PC-3 (cell line): ENCODE measurements around the gene KIF15. TPM values are rescaled to one million over a fixed set of nuclear protein-coding genes. Genes with fewer than 3 reads are reported as not detected.

Source experiments
- ATAC-seq: fragments of 200-7000 bp; cut with Tn5 transposase; 2 replicates; pipeline ENCODE4 v1.9.1; 2020; ENCODE audit warnings: mild to moderate bottlenecking, moderate library complexity
- BruUV-seq: library from RNA; stranded (reverse); fragments of 400-500 nt; replicated peaks from 2 replicates; lab custom pipeline; 2021; lab: Mats Ljungman, UMichigan
- CTCF ChIA-PET: fragments of 300-600 bp; sonication (Branson Sonifier 250); formaldehyde crosslinking; loops from one replicate; lab custom pipeline; 2022; ENCODE audit warnings: antibody characterized with exemption; lab: Charles Lee
- POLR2A ChIA-PET: fragments of 300-600 bp; sonication (Branson Sonifier 250); formaldehyde crosslinking; loops from one replicate; lab custom pipeline; 2022; ENCODE audit warnings: antibody characterized with exemption; ENCODE audit not compliant: unreplicated experiment; lab: Charles Lee
- DNase-seq: peaks from one replicate; pipeline ENCODE4 v3.0.0-alpha.2; 2015
- H2AFZ ChIP-seq: fragments of 300-600 bp; sonication (generic); 2 replicates; pipeline ENCODE4 v1.6.0; 2016; ENCODE audit warnings: antibody characterized with exemption, low read length
- H3F3A ChIP-seq: fragments of 300-600 bp; sonication (generic); one replicate; pipeline ENCODE4 v1.6.0; 2017; ENCODE audit warnings: antibody characterized with exemption, low read length, control low read depth, mild to moderate bottlenecking; ENCODE audit not compliant: unreplicated experiment
- H3K27ac ChIP-seq: fragments of 300-600 bp; sonication (generic); 2 replicates; pipeline ENCODE4 v1.5.1; 2016; ENCODE audit warnings: mild to moderate bottlenecking, low read length
- H3K27me3 ChIP-seq: fragments of 300-600 bp; sonication (generic); 2 replicates; pipeline ENCODE4 v1.6.1; 2016; ENCODE audit warnings: low read length, mixed read lengths
- H3K36me3 ChIP-seq: fragments of 300-600 bp; sonication (generic); 2 replicates; pipeline ENCODE4 v1.6.1; 2016; ENCODE audit warnings: low read depth, mixed run types, low read length, mixed read lengths
- H3K4me1 ChIP-seq: fragments of 300-600 bp; sonication (generic); 2 replicates; pipeline ENCODE4 v1.5.1; 2016; ENCODE audit warnings: low read length; ENCODE audit not compliant: insufficient read depth
- H3K4me2 ChIP-seq: fragments of 300-600 bp; sonication (generic); 2 replicates; pipeline ENCODE4 v1.6.0; 2016; ENCODE audit warnings: low read length
- H3K4me3 ChIP-seq: fragments of 300-600 bp; sonication (generic); 2 replicates; pipeline ENCODE4 v1.5.1; 2016; ENCODE audit warnings: mild to moderate bottlenecking, low read length, mixed read lengths
- H3K79me2 ChIP-seq: fragments of 300-600 bp; sonication (generic); 2 replicates; pipeline ENCODE4 v1.6.1; 2017; ENCODE audit warnings: low read length, mixed read lengths
- H3K9ac ChIP-seq: fragments of 300-600 bp; sonication (generic); 2 replicates; pipeline ENCODE4 v1.6.0; 2016; ENCODE audit warnings: mild to moderate bottlenecking, low read length
- H3K9me2 ChIP-seq: fragments of 300-600 bp; sonication (generic); replicated peaks from 2 replicates; pipeline ENCODE4 v1.6.1; 2016; ENCODE audit warnings: mixed run types, low read length, mixed read lengths
- H3K9me3 ChIP-seq: fragments of 300-600 bp; sonication (generic); 2 replicates; pipeline ENCODE4 v1.6.1; 2016; ENCODE audit warnings: low read length, mixed read lengths
- H4K20me1 ChIP-seq: fragments of 300-600 bp; sonication (generic); 2 replicates; pipeline ENCODE4 v1.6.1; 2016; ENCODE audit warnings: low read length, mixed read lengths
- CTCF ChIP-seq: fragments of 300-600 bp; sonication (generic); conservative IDR thresholded peaks from 2 replicates; pipeline ENCODE4 v1.5.1; 2017; ENCODE audit warnings: antibody characterized with exemption, low read depth, mild to moderate bottlenecking, low read length
- EZH2 ChIP-seq: fragments of 300-600 bp; sonication (generic); IDR thresholded peaks from one replicate; pipeline ENCODE4 v1.6.1; 2017; ENCODE audit warnings: antibody characterized with exemption, mild to moderate bottlenecking, low read length; ENCODE audit not compliant: unreplicated experiment
- EZH2phosphoT487 ChIP-seq: fragments of 300-600 bp; sonication (generic); IDR thresholded peaks from 2 replicates; pipeline ENCODE4 v1.6.1; 2018; ENCODE audit warnings: mild to moderate bottlenecking, antibody characterized with exemption, low read length, borderline replicate concordance
- intact Hi-C: fragments of 100-400 bp; cut with micrococcal nuclease; formaldehyde crosslinking; loops from 2 replicates; pipeline ENCODE4 v1.9.0; 2023
- total RNA-seq: library from RNA; depleted of rRNA; stranded (reverse); fragments of >200 nt; gene quantifications from 2 replicates; pipeline ENCODE4 v1.2.3, GENCODE V29; 2014

KIF15 gene
- total RNA-seq, 1 experiment from 2014 or later = 19.1 TPM

- Histone ChIP-seq H2AFZ (no peak overlapping the region), H3K4me1 (peaks cover 16% of the 10 kb centered on the region), H3K9ac (no peak overlapping the region), H3K27me3 (no peaks in the 10 kb centered on the region), H3K79me2 (peaks cover 4% of the 10 kb centered on the region; the same call in 1 of the 2 replicates), H3K4me2 (no peak overlapping the region), H3K36me3 (peaks cover 7% of the 10 kb centered on the region; the same call in 1 of the 2 replicates), H3K9me3 (no peaks in the 10 kb centered on the region), H3F3A (no peaks in the 10 kb centered on the region), H3K27ac (no peak overlapping the region), H4K20me1 (no peaks in the 10 kb centered on the region), H3K4me3 (no peak overlapping the region), H3K9me2 (no peaks in the 10 kb centered on the region)
- no TSS peak for BruUV-seq
- ChIA-PET POLR2A (no interaction called here), CTCF (no interaction called here)
- TF ChIP-seq EZH2phosphoT487 (no peak), EZH2 (no peak), CTCF (no peak)
- no peak for ATAC-seq
- DNase-seq = no peak
- intact Hi-C loops = no loop called here
Measured at GRCh38 chr3:44867421-44868111, 106.0 kb downstream of the KIF15 start.

GRCh38 chr3:44870375-44871061 lies 108.9 kb downstream of the KIF15 start:
- peak overlapping the region; percentile 27 for H3K4me2 ChIP-seq
- BruUV-seq = no TSS peak
- no peak overlapping the region for H3K9ac ChIP-seq
- H4K20me1 ChIP-seq = no peaks in the 10 kb centered on the region
- H3K4me1 ChIP-seq = peaks cover 15% of the 10 kb centered on the region
- no peak overlapping the region for H3K4me3 ChIP-seq
- H3K79me2 ChIP-seq = no peaks in the 10 kb centered on the region
- CTCF ChIA-PET = no interaction called here
- POLR2A ChIA-PET = no interaction called here
- ATAC-seq = peak; percentile 99
- no peaks in the 10 kb centered on the region for H3K9me3 ChIP-seq
- 0 out of 2 replicates have a peak overlapping the region, but pooled peaks have one; percentile 19 for H3K27ac ChIP-seq
- no peaks in the 10 kb centered on the region for H3K9me2 ChIP-seq
- H3K27me3 ChIP-seq = no peaks in the 10 kb centered on the region
- H3K36me3 ChIP-seq = peaks cover 4% of the 10 kb centered on the region; the same call in 1 of the 2 replicates
- no peak overlapping the region for H2AFZ ChIP-seq
- no peak for TF ChIP-seq EZH2phosphoT487
- no peak for TF ChIP-seq EZH2
- no peak for TF ChIP-seq CTCF
- DNase-seq = peak; percentile 72
- intact Hi-C loops = loop anchor here (1.0 kb wide), 1 partner anchor 14 kb away; no protein-coding TSS in a partner anchor
- no peaks in the 10 kb centered on the region for H3F3A ChIP-seq

- Histone ChIP-seq H4K20me1 (no peaks in the 10 kb centered on the region), H3K9me3 (no peaks in the 10 kb centered on the region), H3K9ac (no peak within 1 kb of the TSS), H3K27ac (no peak within 1 kb of the TSS), H3K9me2 (no peaks in the 10 kb centered on the region), H3K79me2 (no peaks in the 10 kb centered on the region), H3F3A (no peaks in the 10 kb centered on the region), H3K4me1 (peaks cover 15% of the 10 kb centered on the region), H2AFZ (no peak within 1 kb of the TSS), H3K27me3 (no peaks in the 10 kb centered on the region), H3K36me3 (no peaks in the 10 kb centered on the region), H3K4me3 (no peak within 1 kb of the TSS), H3K4me2 (no peak within 1 kb of the TSS)
- CTCF ChIA-PET = no interaction called here
- BruUV-seq = no TSS peak
- no peak for ATAC-seq
- DNase-seq = no peak
- POLR2A ChIA-PET = no interaction called here
- intact Hi-C loops = no loop called here
- TF ChIP-seq EZH2phosphoT487 (no peak), CTCF (no peak), EZH2 (no peak)
Measured at GRCh38 chr3:44874308-44874707, 112.7 kb downstream of the KIF15 start, which contains the start of gene TGM4. Gene TGM4, plus strand, starts transcription at chr3:44874608. Its CDS starts 71 bp downstream, at chr3:44874679.
